Esophagus muscularis mucosa (tissue), 4 donors: Measurements from ENCODE around the gene MAK. TPM values are rescaled to one million over a fixed set of nuclear protein-coding genes. Genes with fewer than 3 reads are reported as not detected.
A peak's percentile ranks its signal among the peaks of the same experiment; 100 is the strongest.
"Not testable (repeated sequence)": the region's sequence is repeated elsewhere in the genome, so short reads cannot be mapped to it uniquely, and the experiment has no call there.

Experiments used
- DNase-seq: peaks from one replicate; pipeline ENCODE4 v3.0.0-alpha.2; 2017; ENCODE audit errors: extremely low spot score
- H3K27ac ChIP-seq, 4 donors: fragments of 200-600 bp; sonication (generic); replicated peaks in 1 of 4; 1 replicate in 3 of 4; 2 replicates in 1 of 4; pipeline ENCODE4 v1.5.1; 2016 to 2019; ENCODE audit warnings: mild to moderate bottlenecking in 1 of 4
- H3K27me3 ChIP-seq, 4 donors: fragments of 200-600 bp; sonication (generic); one replicate each; pipeline versions ENCODE4 v1.5.1 to v1.6.0; 2016 to 2019
- H3K36me3 ChIP-seq, 4 donors: fragments of 200-600 bp; sonication (generic); one replicate each; pipeline ENCODE4 v1.5.1; 2016 to 2019
- H3K4me1 ChIP-seq, 4 donors: fragments of 200-600 bp; sonication (generic); one replicate each; pipeline ENCODE4 v1.5.1; 2016 to 2019
- H3K4me3 ChIP-seq, 4 donors: fragments of 200-600 bp; sonication (generic); 1 replicate in 2 of 4; 2 replicates in 2 of 4; pipeline ENCODE4 v1.5.1; 2016 to 2019; ENCODE audit warnings: mild to moderate bottlenecking in 4 of 4, moderate library complexity in 1 of 4
- H3K9me3 ChIP-seq, 4 donors: fragments of 200-600 bp; sonication (generic); 1 replicate in 3 of 4; 2 replicates in 1 of 4; pipeline ENCODE4 v1.5.1; 2016 to 2019
- EP300 ChIP-seq: sonication (generic); formaldehyde crosslinking; IDR thresholded peaks from one replicate; pipeline ENCODE4 v1.6.1; 2017; ENCODE audit warnings: antibody characterized with exemption
- POLR2A ChIP-seq: fragments of 450-650 bp; IDR thresholded peaks from one replicate; pipeline ENCODE4 v1.6.1; 2017; ENCODE audit warnings: antibody characterized with exemption, moderate library complexity, mild to moderate bottlenecking, low read depth
- POLR2AphosphoS5 ChIP-seq, 2 donors: sonication (generic); formaldehyde crosslinking; IDR thresholded peaks; one replicate each; pipeline ENCODE4 v1.6.1; 2017; ENCODE audit warnings: antibody characterized with exemption in 2 of 2
- WGBS: methylation state at CpG from one replicate; pipeline ENCODE4 v1.1.5; 2018; 5-methylcytosine and 5-hydroxymethylcytosine counted together
- intact Hi-C: fragments of 100-400 bp; cut with DNase I; formaldehyde crosslinking; loops from one replicate; pipeline ENCODE4 v1.15.1; 2023
- total RNA-seq, 4 donors: library from RNA; depleted of rRNA; stranded (reverse); fragments of >200 nt; gene quantifications; one replicate each; pipeline versions ENCODE4 v1.1.0 to v1.2.1, GENCODE V29; 2016
- TF ChIP-seq, protein P1 (sequence below), 3 experiments: fragments of 200-600 bp in 2 of 3; fragments of 450-650 bp in 1 of 3; sonication (generic) in 2 of 3; IDR thresholded peaks; one replicate each; pipeline ENCODE4 v1.5.1; 2017 to 2019; ENCODE audit warnings: antibody characterized with exemption in 3 of 3, mild to moderate bottlenecking in 2 of 3, moderate library complexity in 1 of 3

Gene MAK, protein sequence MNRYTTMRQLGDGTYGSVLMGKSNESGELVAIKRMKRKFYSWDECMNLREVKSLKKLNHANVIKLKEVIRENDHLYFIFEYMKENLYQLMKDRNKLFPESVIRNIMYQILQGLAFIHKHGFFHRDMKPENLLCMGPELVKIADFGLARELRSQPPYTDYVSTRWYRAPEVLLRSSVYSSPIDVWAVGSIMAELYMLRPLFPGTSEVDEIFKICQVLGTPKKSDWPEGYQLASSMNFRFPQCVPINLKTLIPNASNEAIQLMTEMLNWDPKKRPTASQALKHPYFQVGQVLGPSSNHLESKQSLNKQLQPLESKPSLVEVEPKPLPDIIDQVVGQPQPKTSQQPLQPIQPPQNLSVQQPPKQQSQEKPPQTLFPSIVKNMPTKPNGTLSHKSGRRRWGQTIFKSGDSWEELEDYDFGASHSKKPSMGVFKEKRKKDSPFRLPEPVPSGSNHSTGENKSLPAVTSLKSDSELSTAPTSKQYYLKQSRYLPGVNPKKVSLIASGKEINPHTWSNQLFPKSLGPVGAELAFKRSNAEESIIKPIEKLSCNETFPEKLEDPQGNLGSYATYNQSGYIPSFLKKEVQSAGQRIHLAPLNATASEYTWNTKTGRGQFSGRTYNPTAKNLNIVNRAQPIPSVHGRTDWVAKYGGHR
- total RNA-seq, result under 1 TPM in 2 of 4 donors, not detected in 2; 0.13 to 0.42 TPM

DNA sequence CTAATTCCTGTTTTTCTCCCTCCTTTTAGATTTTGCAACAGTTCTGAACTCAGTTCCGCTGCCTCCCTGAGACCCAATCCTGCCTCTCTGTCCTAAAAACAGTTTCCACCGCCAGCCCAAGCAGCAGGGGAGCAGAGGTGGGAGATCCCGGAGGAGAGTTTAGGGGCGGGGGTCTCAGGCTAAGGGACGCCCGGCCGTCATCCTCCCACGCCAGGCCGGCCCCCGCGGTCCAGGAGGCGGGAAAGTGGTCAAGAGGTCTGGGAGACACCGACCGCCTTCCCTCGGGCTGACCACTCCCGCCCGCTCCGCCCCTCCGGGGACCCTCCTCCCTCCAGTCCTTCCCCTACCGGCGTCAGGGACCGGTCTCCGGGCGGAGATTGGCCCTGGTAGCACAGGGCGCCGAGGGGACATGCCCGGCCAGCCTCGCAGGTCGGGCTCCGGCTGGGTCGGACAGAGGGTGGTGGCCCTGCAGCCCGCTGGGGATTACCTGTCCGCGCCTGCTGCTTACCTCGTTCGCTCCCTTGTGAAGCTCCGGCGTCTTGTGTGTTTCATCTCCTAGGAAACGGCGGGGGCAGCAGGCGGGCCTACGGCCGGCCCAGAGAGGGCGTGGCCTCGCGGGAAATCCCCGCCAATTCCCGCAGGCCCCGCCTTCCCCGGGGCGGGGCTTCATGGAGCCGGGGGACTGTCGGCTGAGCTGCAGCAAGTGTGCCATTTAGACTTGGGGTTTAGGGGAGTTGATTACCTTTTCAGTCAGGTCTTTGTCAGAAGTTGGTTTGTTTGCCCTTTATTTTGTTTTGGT, at the start of gene MAK:
TSS of gene MAK (minus strand) at position 545 of the 799 bp plus-strand sequence. CDS start 7,891 bp downstream, outside the sequence.
- intact Hi-C loops, result no loop called here
- DNase-seq, result no peak
- Histone ChIP-seq H3K27me3 (peaks cover 0 to 45% (median 19%) of the 10 kb centered on the region in 4 donors), H3K4me1 (peaks cover 14 to 23% (median 22%) of the 10 kb centered on the region in 4 donors), H3K4me3 (peak within 1 kb of the TSS; percentile 59 to 71 (median 66)), H3K9me3 (peaks cover 0 to 5% (median 2%) of the 10 kb centered on the region in 4 donors), H3K27ac (peak within 1 kb of the TSS in 2 of 4 donors; percentile 39 to 62), H3K36me3 (no peaks in the 10 kb centered on the region)
- 4% methylated on average over 7 of the region's 53 CpGs for WGBS
- TF ChIP-seq EP300, result no peak
- TF ChIP-seq POLR2AphosphoS5 (IDR thresholded peaks at IDR 0.05), result peak; percentile 45 to 49

GRCh38 chr6:10886691-10887502, 48.6 kb upstream of the MAK start, which contains the start of gene SYCP2L:
SYCP2L (plus strand) TSS chr6:10887052; CDS start chr6:10887127, 75 bp downstream.
- peaks cover 0 to 6% (median 0%) of the 10 kb centered on the region in 4 donors for H3K9me3 ChIP-seq
- no peak for TF ChIP-seq POLR2A
- TF ChIP-seq POLR2AphosphoS5 (IDR thresholded peaks at IDR 0.05), result no peak
- TF ChIP-seq, protein P1, sequence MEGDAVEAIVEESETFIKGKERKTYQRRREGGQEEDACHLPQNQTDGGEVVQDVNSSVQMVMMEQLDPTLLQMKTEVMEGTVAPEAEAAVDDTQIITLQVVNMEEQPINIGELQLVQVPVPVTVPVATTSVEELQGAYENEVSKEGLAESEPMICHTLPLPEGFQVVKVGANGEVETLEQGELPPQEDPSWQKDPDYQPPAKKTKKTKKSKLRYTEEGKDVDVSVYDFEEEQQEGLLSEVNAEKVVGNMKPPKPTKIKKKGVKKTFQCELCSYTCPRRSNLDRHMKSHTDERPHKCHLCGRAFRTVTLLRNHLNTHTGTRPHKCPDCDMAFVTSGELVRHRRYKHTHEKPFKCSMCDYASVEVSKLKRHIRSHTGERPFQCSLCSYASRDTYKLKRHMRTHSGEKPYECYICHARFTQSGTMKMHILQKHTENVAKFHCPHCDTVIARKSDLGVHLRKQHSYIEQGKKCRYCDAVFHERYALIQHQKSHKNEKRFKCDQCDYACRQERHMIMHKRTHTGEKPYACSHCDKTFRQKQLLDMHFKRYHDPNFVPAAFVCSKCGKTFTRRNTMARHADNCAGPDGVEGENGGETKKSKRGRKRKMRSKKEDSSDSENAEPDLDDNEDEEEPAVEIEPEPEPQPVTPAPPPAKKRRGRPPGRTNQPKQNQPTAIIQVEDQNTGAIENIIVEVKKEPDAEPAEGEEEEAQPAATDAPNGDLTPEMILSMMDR (IDR thresholded peaks at IDR 0.05), result peak in 2 of 3 experiments; percentile 9 to 10
- H3K4me1 ChIP-seq, result peaks cover 17 to 37% (median 32%) of the 10 kb centered on the region in 4 donors
- peak within 1 kb of the TSS; percentile 44 to 52 (median 46) for H3K4me3 ChIP-seq
- no peak within 1 kb of the TSS for H3K27ac ChIP-seq
- intact Hi-C loops, result no loop called here
- no peaks in the 10 kb centered on the region for H3K36me3 ChIP-seq
- DNase-seq, result no peak
- 10% methylated on average over 20 of the region's 58 CpGs for WGBS
- H3K27me3 ChIP-seq, result peaks cover 0 to 60% (median 48%) of the 10 kb centered on the region in 4 donors

DNA sequence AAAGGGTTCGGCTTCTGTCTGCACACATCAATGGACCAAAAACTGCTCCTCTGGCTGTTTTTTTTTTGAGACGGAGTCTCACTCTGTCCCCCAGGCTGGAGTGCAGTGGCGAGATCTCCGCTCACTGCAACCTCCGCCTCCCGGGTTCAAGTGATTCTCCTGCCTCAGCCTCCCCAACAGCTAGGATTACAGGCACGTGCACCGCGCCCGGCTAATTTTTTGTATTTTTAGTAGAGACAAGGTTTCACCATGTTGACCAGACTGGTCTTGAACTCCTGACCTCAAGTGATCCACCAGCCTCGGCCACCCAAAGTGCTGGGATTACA, 48.0 kb upstream of the MAK start:
- H3K27ac ChIP-seq, H3K9me3 ChIP-seq, intact Hi-C loops, DNase-seq, H3K36me3 ChIP-seq: not testable (repeated sequence)
- H3K4me3 ChIP-seq, result peak overlapping the region; percentile 44 to 52 (median 46)
- H3K27me3 ChIP-seq, result peaks cover 0 to 66% (median 53%) of the 10 kb centered on the region in 4 donors
- WGBS, result 35% methylated on average over 6 of the region's 11 CpGs
- H3K4me1 ChIP-seq, result peaks cover 20 to 41% (median 37%) of the 10 kb centered on the region in 4 donors

- intact Hi-C loops, result no loop called here
- no peak overlapping the region for H3K27ac ChIP-seq
- WGBS, result 35% methylated on average over 24 of the region's 24 CpGs
- TF ChIP-seq EP300 (no peak), POLR2A (no peak), POLR2AphosphoS5 (IDR thresholded peaks at IDR 0.05) (no peak)
- TF ChIP-seq, protein P1 (IDR thresholded peaks at IDR 0.05), result no peak
- H3K36me3 ChIP-seq, result no peaks in the 10 kb centered on the region
- H3K4me1 ChIP-seq, result peaks cover 20 to 41% (median 37%) of the 10 kb centered on the region in 4 donors
- H3K9me3 ChIP-seq, result no peaks in the 10 kb centered on the region
- no peak for DNase-seq
- peaks cover 0 to 85% (median 56%) of the 10 kb centered on the region in 4 donors for H3K27me3 ChIP-seq
- H3K4me3 ChIP-seq, result no peak overlapping the region
Observed at GRCh38 chr6:10884245-10884972, 46.1 kb upstream of the MAK start.
